ENCODE results near the gene WNT8A.

The WNT8A gene

DNA sequence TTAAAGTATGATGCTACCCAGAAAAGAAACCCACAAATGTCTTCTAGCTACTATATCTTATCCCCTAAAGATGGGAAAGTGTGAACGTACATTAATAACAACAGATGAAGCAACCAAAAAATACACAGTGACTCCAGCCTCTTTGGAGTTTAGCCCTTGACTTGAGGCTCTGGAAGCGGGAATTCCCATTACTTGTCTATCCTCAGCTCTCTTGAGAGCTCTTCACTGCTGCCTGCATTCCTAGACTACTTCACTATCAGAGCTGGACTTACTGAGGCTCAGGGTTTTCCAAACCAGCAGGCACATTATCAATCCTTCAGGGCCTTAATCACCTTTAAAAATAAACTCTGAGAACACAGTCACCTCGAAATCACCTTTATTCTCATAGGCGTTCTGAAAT, 56.4 kb downstream of the WNT8A start:
- DNase-seq (ENCODE audit: low read depth in 2 of 2), result no peak
